ENCODE measurements around the gene MCTP2.

DNA sequence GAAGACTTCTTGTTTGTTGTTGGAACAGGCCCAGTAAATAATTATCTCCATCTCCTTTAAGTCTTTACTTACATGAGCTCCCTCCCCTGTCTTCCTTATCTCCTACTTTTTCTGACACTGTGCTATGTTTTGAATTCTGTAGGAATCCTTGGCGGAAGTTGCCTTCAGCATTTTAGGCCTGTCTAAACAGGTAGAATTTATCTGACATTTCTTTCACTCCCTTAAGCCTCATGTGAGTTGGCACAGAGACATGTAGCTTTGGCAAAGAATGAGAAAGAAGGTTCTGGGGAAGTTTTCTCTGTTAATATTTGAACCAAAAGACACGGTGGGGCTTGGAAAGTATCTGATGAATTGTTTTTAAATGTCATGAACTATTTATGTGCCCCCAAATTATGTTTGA lies 8.1 kb downstream of the MCTP2 start:
- TF ChIP-seq POLR2AphosphoS5 (IDR thresholded peaks at IDR 0.05; ENCODE audit: low read depth, low read length), result no peak
- TF ChIP-seq, protein P1, sequence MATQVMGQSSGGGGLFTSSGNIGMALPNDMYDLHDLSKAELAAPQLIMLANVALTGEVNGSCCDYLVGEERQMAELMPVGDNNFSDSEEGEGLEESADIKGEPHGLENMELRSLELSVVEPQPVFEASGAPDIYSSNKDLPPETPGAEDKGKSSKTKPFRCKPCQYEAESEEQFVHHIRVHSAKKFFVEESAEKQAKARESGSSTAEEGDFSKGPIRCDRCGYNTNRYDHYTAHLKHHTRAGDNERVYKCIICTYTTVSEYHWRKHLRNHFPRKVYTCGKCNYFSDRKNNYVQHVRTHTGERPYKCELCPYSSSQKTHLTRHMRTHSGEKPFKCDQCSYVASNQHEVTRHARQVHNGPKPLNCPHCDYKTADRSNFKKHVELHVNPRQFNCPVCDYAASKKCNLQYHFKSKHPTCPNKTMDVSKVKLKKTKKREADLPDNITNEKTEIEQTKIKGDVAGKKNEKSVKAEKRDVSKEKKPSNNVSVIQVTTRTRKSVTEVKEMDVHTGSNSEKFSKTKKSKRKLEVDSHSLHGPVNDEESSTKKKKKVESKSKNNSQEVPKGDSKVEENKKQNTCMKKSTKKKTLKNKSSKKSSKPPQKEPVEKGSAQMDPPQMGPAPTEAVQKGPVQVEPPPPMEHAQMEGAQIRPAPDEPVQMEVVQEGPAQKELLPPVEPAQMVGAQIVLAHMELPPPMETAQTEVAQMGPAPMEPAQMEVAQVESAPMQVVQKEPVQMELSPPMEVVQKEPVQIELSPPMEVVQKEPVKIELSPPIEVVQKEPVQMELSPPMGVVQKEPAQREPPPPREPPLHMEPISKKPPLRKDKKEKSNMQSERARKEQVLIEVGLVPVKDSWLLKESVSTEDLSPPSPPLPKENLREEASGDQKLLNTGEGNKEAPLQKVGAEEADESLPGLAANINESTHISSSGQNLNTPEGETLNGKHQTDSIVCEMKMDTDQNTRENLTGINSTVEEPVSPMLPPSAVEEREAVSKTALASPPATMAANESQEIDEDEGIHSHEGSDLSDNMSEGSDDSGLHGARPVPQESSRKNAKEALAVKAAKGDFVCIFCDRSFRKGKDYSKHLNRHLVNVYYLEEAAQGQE (IDR thresholded peaks at IDR 0.05; ENCODE audit: insufficient read depth in 1 of 2, low read depth in 2 of 2, low read length in 2 of 2), result no peak
